Tibial nerve (tissue), 3 donors: ENCODE data around the gene ADCY2.

Experiments
- POLR2A ChIP-seq, 2 donors: fragments of 450-650 bp; IDR thresholded peaks; one replicate each; pipeline ENCODE4 v1.6.1; 2017; ENCODE audit warnings: antibody characterized with exemption in 2 of 2, mild to moderate bottlenecking in 2 of 2, moderate library complexity in 2 of 2
- TF ChIP-seq, protein P1 (sequence below), 5 experiments: fragments of 200-600 bp in 3 of 5; fragments of 450-650 bp in 2 of 5; sonication (generic) in 3 of 5; IDR thresholded peaks; one replicate each; pipeline ENCODE4 v1.5.1; 2016 to 2019; ENCODE audit warnings: antibody characterized with exemption in 5 of 5, mild to moderate bottlenecking in 3 of 5, moderate library complexity in 2 of 5

DNA sequence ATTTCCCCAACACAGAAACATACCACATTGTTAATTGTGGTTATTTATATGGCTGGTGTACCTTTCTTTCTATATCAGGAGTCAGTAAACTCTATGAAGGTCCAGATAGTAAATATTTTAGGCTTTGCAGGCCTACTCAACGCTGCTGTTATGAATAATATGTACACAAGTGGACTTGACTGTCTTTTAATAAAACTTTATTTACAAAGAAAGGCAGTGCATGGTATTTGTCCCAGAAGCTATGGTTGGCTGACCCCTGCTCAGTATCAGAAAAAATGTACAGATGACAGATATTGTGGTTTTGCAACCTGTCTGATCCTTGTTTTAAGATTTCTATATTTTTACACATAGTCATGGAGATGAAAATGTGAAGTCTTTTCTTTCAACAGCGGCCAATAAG, 478.7 kb downstream of the ADCY2 start:
- TF ChIP-seq, protein P1, sequence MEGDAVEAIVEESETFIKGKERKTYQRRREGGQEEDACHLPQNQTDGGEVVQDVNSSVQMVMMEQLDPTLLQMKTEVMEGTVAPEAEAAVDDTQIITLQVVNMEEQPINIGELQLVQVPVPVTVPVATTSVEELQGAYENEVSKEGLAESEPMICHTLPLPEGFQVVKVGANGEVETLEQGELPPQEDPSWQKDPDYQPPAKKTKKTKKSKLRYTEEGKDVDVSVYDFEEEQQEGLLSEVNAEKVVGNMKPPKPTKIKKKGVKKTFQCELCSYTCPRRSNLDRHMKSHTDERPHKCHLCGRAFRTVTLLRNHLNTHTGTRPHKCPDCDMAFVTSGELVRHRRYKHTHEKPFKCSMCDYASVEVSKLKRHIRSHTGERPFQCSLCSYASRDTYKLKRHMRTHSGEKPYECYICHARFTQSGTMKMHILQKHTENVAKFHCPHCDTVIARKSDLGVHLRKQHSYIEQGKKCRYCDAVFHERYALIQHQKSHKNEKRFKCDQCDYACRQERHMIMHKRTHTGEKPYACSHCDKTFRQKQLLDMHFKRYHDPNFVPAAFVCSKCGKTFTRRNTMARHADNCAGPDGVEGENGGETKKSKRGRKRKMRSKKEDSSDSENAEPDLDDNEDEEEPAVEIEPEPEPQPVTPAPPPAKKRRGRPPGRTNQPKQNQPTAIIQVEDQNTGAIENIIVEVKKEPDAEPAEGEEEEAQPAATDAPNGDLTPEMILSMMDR (IDR thresholded peaks at IDR 0.05) = no peak
- no peak for TF ChIP-seq POLR2A (IDR thresholded peaks at IDR 0.05)
